Pancreas (tissue), 10 donors: ENCODE data around the gene EPN2. TPM values are rescaled to one million over a fixed set of nuclear protein-coding genes. Genes with fewer than 3 reads are reported as not detected.

ENCODE experiments used
- ATAC-seq, 4 donors: fragments of 200-7000 bp; cut with Tn5 transposase; one replicate each; pipeline versions ENCODE4 v1.8.0 to v1.9.1; 2020; ENCODE audit warnings: mild to moderate bottlenecking in 4 of 4, moderate library complexity in 4 of 4
- DNase-seq, 6 donors: peaks; one replicate each; pipeline ENCODE4 v3.0.0-alpha.2; 2020
- FAIRE-seq: peaks from 2 replicates; lab custom pipeline; 2012; peaks lifted over from hg19 to GRCh38; lab: Jason Lieb, UNC
- H3K27ac ChIP-seq, 4 donors: fragments of 200-600 bp; sonication (generic); 1 replicate in 3 of 4; 2 replicates in 1 of 4; pipeline versions ENCODE4 v1.5.0 to v1.8.0; 2020
- H3K27me3 ChIP-seq, 4 donors: fragments of 200-600 bp; one replicate each; pipeline ENCODE4 v1.8.0; 2021
- H3K36me3 ChIP-seq, 3 donors: fragments of 200-600 bp; sonication (generic) in 1 of 3; one replicate each; pipeline versions ENCODE4 v1.5.0 to v1.8.0; 2020 to 2021
- H3K4me1 ChIP-seq, 3 donors: fragments of 200-600 bp; one replicate each; pipeline ENCODE4 v1.8.0; 2021
- H3K4me3 ChIP-seq, 4 donors: fragments of 200-600 bp; sonication (generic) in 2 of 4; one replicate each; pipeline versions ENCODE4 v1.5.0 to v1.8.0; 2020 to 2021
- H3K9me3 ChIP-seq, 4 donors: fragments of 200-600 bp; one replicate each; pipeline ENCODE4 v1.8.0; 2021
- CTCF ChIP-seq, 4 donors: fragments of 200-600 bp; sonication (generic) in 3 of 4; IDR thresholded peaks; one replicate each; pipeline versions ENCODE4 v1.5.0 to v1.8.0; 2021; ENCODE audit warnings: antibody characterized with exemption in 4 of 4
- WGBS, 2 donors: extraction: QIAGEN DNeasy Blood & Tissue Kit; methylation state at CpG; one replicate each; pipeline ENCODE4 v1.1.7; 2013; 5-methylcytosine and 5-hydroxymethylcytosine counted together
- intact Hi-C, 3 donors: fragments of 100-400 bp; cut with DNase I; formaldehyde crosslinking; loops; one replicate each; pipeline versions ENCODE4 v1.11.1 to v1.14.2; 2022
- polyA plus RNA-seq, 2 donors: library from polyadenylated mRNA; stranded (reverse); fragments of 200-250 nt; gene quantifications; one replicate each; pipeline ENCODE4 v1.2.3, GENCODE V29; 2013
- total RNA-seq, 6 donors: library from RNA; stranded (reverse); fragmentation: NEBNext Ultra II Directional in 4 of 6; extraction: Animal tissue kit (Norgen Biotek cat#: 25700) in 4 of 6; gene quantifications; one replicate each; pipeline versions ENCODE4 v1.2.1 to v1.2.4, GENCODE V29; 2021 to 2023
- donor health status: healthy with polysubstance abuse.
- donor health status: DM: no; HTN: no; CAD: no; lungs with moderate emphysema.
- donor health status: DM: no; HTN: no; CAD: no.
- donor health status: control.
- donor health status: control.
- donor health status: Bipolar disorder and iron deficiency.
- donor health status: DM: yes; HTN: yes; CAD: no.
- donor health status: DM: no; HTN: no; CAD: no.
- donor health status: DM: no; HTN: no; CAD: no.
- donor health status: DM: yes; HTN: yes; CAD: no.

EPN2 gene
- total and polyA plus RNA-seq, 8 donors = 13.4 to 29.4 (median 15.7) TPM

DNA sequence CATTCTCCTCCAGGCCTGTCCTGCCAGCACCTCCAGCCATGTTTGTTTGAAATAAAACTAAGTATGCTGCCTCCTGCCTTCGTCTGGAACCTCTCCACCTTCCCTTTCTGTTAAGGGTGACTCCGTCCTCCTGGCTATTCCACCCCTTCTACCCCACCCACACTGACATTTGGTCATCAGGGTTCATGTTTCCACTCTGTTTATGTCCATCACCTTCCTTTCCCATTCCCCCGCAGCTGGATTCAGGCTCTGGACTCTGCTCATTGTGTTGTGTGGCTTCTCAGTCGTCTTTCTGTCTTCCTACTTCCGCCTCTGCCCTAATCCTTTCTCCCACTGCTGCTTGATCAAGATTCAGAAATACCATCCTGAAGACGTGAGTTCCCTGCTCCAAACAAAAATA lies 28.6 kb downstream of the EPN2 start:
- ATAC-seq (no peak), FAIRE-seq (no peak), DNase-seq (no peak)
- Histone ChIP-seq H3K4me1 (peaks cover 12 to 38% (median 28%) of the 10 kb centered on the region in 3 donors), H3K9me3 (no peaks in the 10 kb centered on the region), H3K4me3 (no peak overlapping the region), H3K27me3 (no peaks in the 10 kb centered on the region), H3K27ac (no peak overlapping the region), H3K36me3 (no peaks in the 10 kb centered on the region)
- no peak for TF ChIP-seq CTCF (IDR thresholded peaks at IDR 0.05)
- WGBS, 2 donors = 86 to 93% methylated on average over 6 of the region's 6 CpGs
- intact Hi-C loops = no loop called here

DNA sequence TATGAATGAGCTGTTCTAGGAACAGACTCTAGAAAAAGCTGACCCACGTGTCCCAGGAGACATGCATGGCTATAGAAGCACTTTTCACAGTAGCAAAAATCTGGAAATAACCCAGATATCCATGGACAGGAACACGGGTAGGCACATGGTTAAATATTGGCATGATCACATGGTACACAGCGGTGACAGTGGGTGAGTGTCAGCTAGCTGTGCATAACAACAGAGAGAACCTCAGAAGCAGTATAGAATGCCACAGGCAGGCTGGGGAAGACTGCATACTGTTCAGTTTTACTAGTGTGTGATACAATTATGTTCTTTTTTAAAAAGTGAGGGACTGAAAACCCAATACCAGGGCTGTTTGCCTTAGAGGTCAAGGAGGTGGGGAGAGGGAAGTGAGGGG lies 31.4 kb downstream of the EPN2 start:
- no peak overlapping the region for H3K4me3 ChIP-seq
- H3K27me3 ChIP-seq = no peaks in the 10 kb centered on the region
- H3K27ac ChIP-seq = peak overlapping the region; percentile 30 to 74 (median 67)
- no peaks in the 10 kb centered on the region for H3K36me3 ChIP-seq
- FAIRE-seq (no peak), DNase-seq (no peak), ATAC-seq (peak; percentile 38 to 74 (median 54))
- TF ChIP-seq CTCF (IDR thresholded peaks at IDR 0.05) = no peak
- H3K9me3 ChIP-seq = no peaks in the 10 kb centered on the region
- peaks cover 12 to 41% (median 28%) of the 10 kb centered on the region in 3 donors for H3K4me1 ChIP-seq
- 17% methylated on average over 3 of the region's 3 CpGs for WGBS, 2 donors
- intact Hi-C loops = no loop called here

- FAIRE-seq (peak; percentile 5), DNase-seq (no peak)
- peaks cover 12 to 36% (median 23%) of the 10 kb centered on the region in 3 donors for H3K4me1 ChIP-seq
Observed at GRCh38 chr17:19269106-19269505, 31.9 kb downstream of the EPN2 start.

DNA sequence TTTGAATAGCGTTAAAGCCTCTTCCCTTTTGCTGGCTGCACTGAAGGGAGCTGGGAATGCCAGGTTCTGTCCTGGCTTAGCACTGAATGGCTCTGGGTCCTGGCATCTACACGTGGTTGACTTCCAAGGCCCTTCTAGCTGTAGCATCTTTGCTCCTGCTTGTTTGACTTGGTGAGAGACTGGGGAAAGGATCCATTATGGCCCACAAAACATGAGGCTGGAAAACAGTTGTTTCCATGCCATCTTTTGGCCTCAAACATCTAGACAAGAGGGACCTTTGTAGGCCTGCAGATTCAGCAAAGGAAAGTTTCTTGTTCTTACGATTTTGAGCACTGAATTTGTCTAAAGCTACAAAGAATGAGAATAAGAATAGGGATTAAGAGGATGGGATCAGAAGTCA lies 32.5 kb downstream of the EPN2 start:
- intact Hi-C loops = no loop called here
- H3K36me3 ChIP-seq = no peaks in the 10 kb centered on the region
- H3K27ac ChIP-seq = peak overlapping the region in 2 of 4 donors; percentile 64 to 74
- no peak overlapping the region for H3K4me3 ChIP-seq
- no peaks in the 10 kb centered on the region for H3K9me3 ChIP-seq
- DNase-seq (no peak), ATAC-seq (no peak), FAIRE-seq (no peak)
- peaks cover 12 to 31% (median 20%) of the 10 kb centered on the region in 3 donors for H3K4me1 ChIP-seq
- 52 to 60% methylated on average over 3 of the region's 3 CpGs for WGBS, 2 donors
- no peaks in the 10 kb centered on the region for H3K27me3 ChIP-seq
- TF ChIP-seq CTCF (IDR thresholded peaks at IDR 0.05) = no peak

More at GRCh38 chr17:19269106-19269505, 31.9 kb downstream of the EPN2 start:
- Histone ChIP-seq H3K36me3 (no peaks in the 10 kb centered on the region), H3K4me3 (no peak overlapping the region), H3K27ac (peak overlapping the region in 3 of 4 donors; percentile 64 to 74 (median 70)), H3K9me3 (no peaks in the 10 kb centered on the region), H3K27me3 (no peaks in the 10 kb centered on the region)
- ATAC-seq = peak; percentile 58 to 81 (median 70)
- WGBS, 2 donors = 43 to 68% methylated on average over 1 of the region's 1 CpG
- intact Hi-C loops = no loop called here
- TF ChIP-seq CTCF (IDR thresholded peaks at IDR 0.05) = no peak

GRCh38 chr17:19270347-19270703 lies 33.2 kb downstream of the EPN2 start:
- H3K4me1 ChIP-seq = peaks cover 12 to 30% (median 20%) of the 10 kb centered on the region in 3 donors
- no peaks in the 10 kb centered on the region for H3K9me3 ChIP-seq
- no peak for TF ChIP-seq CTCF (IDR thresholded peaks at IDR 0.05)
- ATAC-seq (no peak), DNase-seq (no peak), FAIRE-seq (no peak)
- no peak overlapping the region for H3K4me3 ChIP-seq
- no peaks in the 10 kb centered on the region for H3K36me3 ChIP-seq
- WGBS, 2 donors = 65 to 71% methylated on average over 3 of the region's 3 CpGs
- peak overlapping the region in 1 of 4 donors; percentile 74 for H3K27ac ChIP-seq
- H3K27me3 ChIP-seq = no peaks in the 10 kb centered on the region
- intact Hi-C loops = no loop called here
